ENCODE data around the gene RAB30. TPM values are rescaled to one million over a fixed set of nuclear protein-coding genes. Genes with fewer than 3 reads are reported as not detected.

RAB30 gene
- total and polyA plus RNA-seq, 5 experiments from 2014 or later: 10.7 to 35.5 (median 17.4) TPM

DNA sequence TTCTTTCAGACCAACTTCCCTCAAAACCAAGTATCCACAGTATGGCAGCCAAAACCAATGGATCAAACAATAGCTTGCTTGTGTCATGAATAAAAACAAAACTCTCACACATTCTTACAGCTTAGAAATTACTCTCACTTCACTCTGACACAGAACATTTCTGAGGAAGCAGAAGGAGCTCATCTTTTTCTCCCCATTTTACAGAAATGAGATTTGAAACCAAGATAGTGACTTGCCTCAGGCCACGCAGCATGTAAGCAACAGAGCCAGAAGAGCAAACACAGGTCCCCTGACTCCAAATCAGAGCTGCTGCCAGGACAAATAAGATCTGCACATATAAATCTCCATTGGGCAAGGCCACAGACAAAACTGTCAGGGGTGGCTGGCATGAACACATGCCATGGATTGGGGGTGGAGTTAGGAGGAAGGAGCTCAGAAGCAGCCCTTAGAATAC, 64.8 kb downstream of the RAB30 start:
- DNase-seq: no peak
- POLR2A ChIA-PET: interaction anchor here (1.9 kb wide), 1 partner anchor 10 kb away, joined by 7 read pairs; no protein-coding TSS in a partner anchor
- no peaks in the 10 kb centered on the region for H3K9me3 Mint-ChIP-seq

DNA sequence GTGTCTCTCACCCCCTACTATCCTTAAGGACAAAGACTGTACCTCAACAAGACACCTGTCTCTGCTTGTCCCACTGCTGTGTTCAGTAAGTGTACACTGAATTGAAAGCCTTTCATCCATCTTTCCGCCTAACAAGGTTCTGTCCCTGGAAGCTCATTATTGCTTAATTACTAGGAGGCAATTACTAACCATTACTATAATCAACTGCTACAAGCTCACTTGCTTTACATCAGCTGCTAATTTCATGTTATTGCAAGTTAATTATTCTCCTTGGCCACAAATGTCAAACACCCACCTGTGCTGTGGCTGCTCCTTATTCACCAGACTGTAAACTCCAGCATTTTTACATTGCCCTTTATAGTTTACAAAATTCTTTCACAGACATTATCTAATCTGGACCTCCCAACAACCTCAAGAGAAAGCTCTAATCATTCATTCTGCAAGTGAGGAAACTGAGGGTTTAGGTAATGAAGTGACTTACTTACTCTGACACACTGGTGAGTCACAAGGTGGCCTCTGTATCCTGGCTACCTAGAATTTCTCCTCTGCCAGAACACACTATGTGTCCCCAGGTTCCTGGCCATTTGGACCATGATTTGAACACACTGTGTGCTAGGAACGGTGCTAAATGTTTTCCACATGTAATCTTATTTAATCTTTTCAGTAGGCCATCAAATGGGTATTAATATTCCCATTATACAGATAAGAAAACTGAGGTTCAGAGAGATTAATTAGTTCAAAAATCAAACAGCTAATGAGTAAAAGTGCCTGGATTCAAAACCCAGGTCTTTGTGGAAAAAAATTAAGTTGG, 66.7 kb downstream of the RAB30 start:
- no peaks in the 10 kb centered on the region for H3K27me3 Mint-ChIP-seq
- POLR2A ChIA-PET: no interaction called here
- no peaks in the 10 kb centered on the region for H3K9me3 Mint-ChIP-seq
- ATAC-seq (no peak), DNase-seq (no peak)
- peak overlapping the region in 6 of 10 donors; percentile 10 to 85 (median 26) for H3K27ac Mint-ChIP-seq
- peaks cover 0 to 5% (median 0%) of the 10 kb centered on the region in 3 donors for H3K36me3 Mint-ChIP-seq
- H3K4me1 Mint-ChIP-seq: peaks cover 23 to 71% (median 56%) of the 10 kb centered on the region in 4 donors
- H3K4me3 Mint-ChIP-seq: no peak overlapping the region

More for the DNA sequence above, 64.8 kb downstream of the RAB30 start:
- H3K27me3 Mint-ChIP-seq: no peaks in the 10 kb centered on the region
- ATAC-seq: no peak
- peak overlapping the region in 3 of 10 donors; percentile 10 to 24 (median 15) for H3K4me3 Mint-ChIP-seq
- peaks cover 0 to 5% (median 0%) of the 10 kb centered on the region in 3 donors for H3K36me3 Mint-ChIP-seq
- H3K27ac Mint-ChIP-seq: peak overlapping the region in 8 of 10 donors; percentile 2 to 70 (median 48)
- peaks cover 24 to 64% (median 53%) of the 10 kb centered on the region in 4 donors for H3K4me1 Mint-ChIP-seq

DNA sequence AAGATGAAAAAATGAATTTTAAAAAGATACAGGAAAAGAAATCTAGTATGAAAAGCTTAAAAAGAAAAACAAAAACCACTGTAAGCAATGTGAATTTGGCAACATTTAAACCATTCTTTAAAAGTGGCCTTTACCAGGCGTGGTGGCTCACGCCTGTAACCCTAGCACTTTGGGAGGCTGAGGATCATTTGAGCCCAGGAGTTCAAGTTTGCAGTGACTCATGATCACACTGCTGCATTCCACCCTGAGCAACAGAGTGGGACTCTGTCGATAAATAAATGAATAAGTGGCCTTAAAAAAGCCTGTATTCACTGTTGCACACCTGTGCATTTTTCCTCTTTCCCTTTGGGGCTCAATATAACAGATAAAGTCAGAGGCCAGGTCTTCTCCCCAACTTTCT, 69.2 kb downstream of the RAB30 start:
- Mint-ChIP-seq H3K27ac (peak overlapping the region in 9 of 10 donors; percentile 60 to 90 (median 80)), H3K4me1 (peaks cover 24 to 72% (median 61%) of the 10 kb centered on the region in 4 donors), H3K9me3 (no peaks in the 10 kb centered on the region), H3K27me3 (no peaks in the 10 kb centered on the region), H3K36me3 (peaks cover 0 to 2% (median 0%) of the 10 kb centered on the region in 3 donors), H3K4me3 (peak overlapping the region in 9 of 10 donors; percentile 34 to 77 (median 54))
- no peak for ATAC-seq
- POLR2A ChIA-PET: interaction anchor here (0.5 kb wide), 1 partner anchor 93 kb away, joined by 4 read pairs; no protein-coding TSS in a partner anchor
- no peak for DNase-seq

DNA sequence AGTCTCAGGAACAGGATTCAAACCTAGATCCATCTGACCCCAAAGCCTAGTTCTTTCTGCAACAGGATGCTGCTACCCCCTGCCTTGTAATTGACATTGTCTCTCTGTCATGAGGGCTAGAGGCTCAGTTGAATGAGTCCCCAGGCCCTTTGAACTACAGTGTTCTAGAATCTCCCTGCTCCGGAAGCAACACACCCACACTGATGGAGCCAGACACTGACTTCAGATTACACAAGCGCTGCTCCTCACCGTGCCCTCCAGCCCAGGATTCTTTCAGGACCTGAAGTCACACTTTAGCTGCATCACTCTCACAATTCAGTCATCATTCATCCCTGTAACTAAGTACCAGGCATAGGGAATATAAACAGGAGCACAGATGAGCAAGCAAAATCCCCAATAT, 69.6 kb downstream of the RAB30 start:
- Mint-ChIP-seq H3K27me3 (no peaks in the 10 kb centered on the region), H3K36me3 (peaks cover 0 to 3% (median 3%) of the 10 kb centered on the region in 3 donors), H3K9me3 (no peaks in the 10 kb centered on the region), H3K27ac (peak overlapping the region; percentile 60 to 90 (median 80)), H3K4me1 (peaks cover 24 to 73% (median 59%) of the 10 kb centered on the region in 4 donors), H3K4me3 (peak overlapping the region in 9 of 10 donors; percentile 34 to 77 (median 54))
- POLR2A ChIA-PET: interaction anchor here (0.5 kb wide), 1 partner anchor 92 kb away, joined by 4 read pairs; no protein-coding TSS in a partner anchor
- ATAC-seq (peak; percentile 94 to 98), DNase-seq (peak in 7 of 10 donors; percentile 19 to 54 (median 30))

DNA sequence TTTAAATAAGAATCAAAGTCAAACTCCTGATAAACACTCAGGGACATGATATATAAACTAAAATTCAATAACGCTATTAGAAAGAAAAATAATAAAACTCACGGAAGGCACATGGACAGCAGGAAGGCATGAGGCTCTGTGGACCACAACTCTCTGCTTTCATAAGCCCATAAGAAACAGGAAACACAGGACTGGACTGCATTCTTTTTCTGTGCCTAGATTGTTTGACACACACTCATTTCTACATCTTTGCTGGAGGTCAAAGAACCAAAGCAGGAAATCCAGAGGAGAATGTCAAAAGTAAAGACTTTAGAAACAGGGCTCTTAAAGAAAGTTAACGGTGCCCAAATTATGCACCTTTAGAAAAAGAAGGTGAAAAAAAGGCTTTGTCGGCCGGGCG, 71.3 kb downstream of the RAB30 start:
- H3K4me3 Mint-ChIP-seq: no peak overlapping the region
- H3K9me3 Mint-ChIP-seq: no peaks in the 10 kb centered on the region
- ATAC-seq (no peak), DNase-seq (no peak)
- peaks cover 0 to 10% (median 10%) of the 10 kb centered on the region in 3 donors for H3K36me3 Mint-ChIP-seq
- H3K27ac Mint-ChIP-seq: peak overlapping the region in 4 of 10 donors; percentile 18 to 90 (median 50)
- POLR2A ChIA-PET: no interaction called here
- H3K27me3 Mint-ChIP-seq: no peaks in the 10 kb centered on the region
- peaks cover 19 to 70% (median 52%) of the 10 kb centered on the region in 4 donors for H3K4me1 Mint-ChIP-seq

DNA sequence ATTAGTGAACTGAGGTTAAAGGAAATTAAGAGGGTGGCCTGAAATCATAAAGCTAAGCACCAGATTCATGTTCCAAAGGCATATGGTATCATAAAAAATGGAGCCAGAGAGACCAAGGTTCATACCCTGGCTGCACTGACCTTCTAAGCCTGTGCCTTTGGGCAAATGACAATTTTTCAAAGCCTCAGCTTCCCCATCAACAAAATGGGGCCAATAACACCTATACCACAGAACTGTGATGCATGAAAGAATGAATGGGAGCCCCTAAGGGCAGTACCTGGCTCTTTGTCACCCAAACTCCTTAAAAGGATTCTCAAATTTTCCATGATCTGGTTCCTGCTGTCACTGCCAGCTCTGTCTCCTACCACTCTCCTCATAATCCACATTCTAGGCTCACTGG, 72.5 kb downstream of the RAB30 start:
- Mint-ChIP-seq H3K4me3 (no peak overlapping the region), H3K9me3 (no peaks in the 10 kb centered on the region), H3K27ac (peak overlapping the region in 4 of 10 donors; percentile 40 to 90 (median 84)), H3K27me3 (no peaks in the 10 kb centered on the region), H3K36me3 (peaks cover 0 to 13% (median 11%) of the 10 kb centered on the region in 3 donors), H3K4me1 (peaks cover 17 to 65% (median 48%) of the 10 kb centered on the region in 4 donors)
- ATAC-seq (no peak), DNase-seq (no peak)
- POLR2A ChIA-PET: interaction anchor here (0.7 to 1.3 kb wide), 5 partner anchors 11 to 158 kb away, joined by 3 to 4 read pairs (median 3); partner anchors contain the start of genes DDIAS and PCF11

DNA sequence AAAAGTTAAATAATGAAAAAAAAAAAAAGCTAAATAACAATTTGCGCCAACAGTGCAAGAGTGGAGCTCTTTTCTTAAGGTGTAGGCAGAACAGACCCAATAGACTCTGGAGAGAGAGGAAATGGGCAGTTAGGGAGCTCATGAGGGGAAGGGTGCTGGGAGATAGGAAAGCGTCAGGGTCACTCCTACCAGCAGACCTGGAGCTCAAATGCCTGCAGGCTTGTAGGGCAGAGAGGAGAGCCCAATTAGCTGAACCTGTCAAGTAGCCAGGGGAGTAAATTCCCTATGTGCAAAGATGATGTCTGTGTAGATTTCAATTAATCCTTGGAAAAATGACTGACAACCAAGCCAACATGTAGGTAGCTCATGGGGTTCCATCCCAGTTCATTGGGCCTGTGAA, 73.0 kb downstream of the RAB30 start:
- DNase-seq: no peak
- Mint-ChIP-seq H3K27me3 (no peaks in the 10 kb centered on the region), H3K9me3 (no peaks in the 10 kb centered on the region), H3K4me1 (peaks cover 19 to 69% (median 47%) of the 10 kb centered on the region in 4 donors), H3K27ac (peak overlapping the region in 3 of 10 donors; percentile 43 to 74 (median 53)), H3K4me3 (peak overlapping the region in 1 of 10 donors; percentile 10), H3K36me3 (peaks cover 0 to 19% (median 16%) of the 10 kb centered on the region in 3 donors)
- POLR2A ChIA-PET: interaction anchor here (0.7 to 1.3 kb wide), 6 partner anchors 12 to 790 kb away, joined by 3 to 4 read pairs (median 3); partner anchors contain the start of genes DDIAS and PCF11
- no peak for ATAC-seq

DNA sequence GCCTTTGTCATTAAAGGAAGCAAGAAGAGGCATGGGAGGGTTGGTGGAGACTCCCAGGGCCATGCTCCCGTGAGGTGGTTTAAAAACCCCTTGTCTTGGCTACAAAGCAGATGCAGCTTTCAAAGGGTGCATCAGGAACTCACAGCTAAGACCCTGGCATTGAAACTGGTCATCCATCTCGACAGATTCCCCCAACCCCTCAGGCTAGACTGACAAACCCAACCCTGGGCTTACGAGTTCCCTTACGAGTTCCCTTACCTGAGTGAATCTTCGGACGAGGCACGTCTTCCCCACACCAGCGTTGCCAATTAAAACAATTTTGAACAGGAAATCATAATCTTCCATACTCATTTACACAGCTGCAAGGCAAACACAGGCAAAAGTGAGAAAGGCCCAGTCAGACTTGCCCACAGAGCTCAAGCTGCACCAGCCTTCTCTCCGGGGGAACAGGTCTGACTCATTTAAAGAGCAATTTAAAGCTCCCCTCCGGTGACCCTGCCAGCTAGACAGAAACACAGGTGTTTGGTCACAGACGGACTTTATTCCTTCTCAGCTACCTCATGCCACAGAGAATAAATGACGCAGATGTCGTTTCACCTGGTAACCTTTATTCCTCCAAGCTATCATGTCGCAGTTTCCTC, 74.6 kb downstream of the RAB30 start:
- peaks cover 0 to 29% (median 20%) of the 10 kb centered on the region in 3 donors for H3K36me3 Mint-ChIP-seq
- no peak overlapping the region for H3K4me3 Mint-ChIP-seq
- H3K27ac Mint-ChIP-seq: peak overlapping the region in 3 of 10 donors; percentile 20 to 47 (median 25)

DNA sequence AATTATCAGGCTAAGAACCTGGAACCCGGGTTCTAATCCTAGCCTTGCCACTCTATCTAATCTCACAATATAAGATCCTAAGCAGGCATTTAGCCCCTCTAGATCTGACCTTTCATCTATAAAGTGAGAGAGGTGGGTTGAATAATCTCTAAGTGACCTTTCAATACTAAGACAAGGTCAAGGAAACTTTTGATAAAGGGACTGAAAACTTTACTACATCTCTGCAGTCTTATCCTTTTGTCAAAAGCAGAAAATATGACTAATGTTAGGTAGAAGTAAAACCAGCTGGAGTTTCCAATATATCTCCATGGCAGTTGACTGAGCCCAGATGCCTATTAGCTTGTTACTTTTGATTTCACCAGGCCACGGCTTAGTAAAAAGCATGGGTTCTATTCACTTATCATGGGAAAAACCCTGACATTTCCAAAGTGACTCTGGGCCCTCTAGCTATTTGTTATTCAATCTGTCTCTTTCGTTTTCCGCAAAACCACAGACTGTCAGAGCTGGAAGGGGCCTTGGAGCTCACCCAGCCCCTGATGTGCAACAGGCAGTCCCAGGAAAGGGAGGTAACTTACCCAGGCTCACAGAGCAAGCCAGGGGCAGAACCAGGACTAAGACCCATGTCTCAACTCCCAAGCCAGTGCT, 75.8 kb downstream of the RAB30 start:
- Mint-ChIP-seq H3K27me3 (no peaks in the 10 kb centered on the region), H3K4me1 (peaks cover 18 to 59% (median 36%) of the 10 kb centered on the region in 4 donors), H3K9me3 (no peaks in the 10 kb centered on the region), H3K36me3 (peaks cover 0 to 29% (median 22%) of the 10 kb centered on the region in 3 donors), H3K27ac (peak overlapping the region in 2 of 10 donors; percentile 21 to 66), H3K4me3 (no peak overlapping the region)
- POLR2A ChIA-PET: no interaction called here
- DNase-seq (no peak), ATAC-seq (no peak)

More for the DNA sequence above, 74.6 kb downstream of the RAB30 start:
- Mint-ChIP-seq H3K9me3 (no peaks in the 10 kb centered on the region), H3K27me3 (no peaks in the 10 kb centered on the region), H3K4me1 (peaks cover 19 to 64% (median 46%) of the 10 kb centered on the region in 4 donors)
- DNase-seq (no peak), ATAC-seq (no peak)
- POLR2A ChIA-PET: interaction anchor here (0.5 kb wide), 1 partner anchor 163 kb away, joined by 3 read pairs; no protein-coding TSS in a partner anchor

DNA sequence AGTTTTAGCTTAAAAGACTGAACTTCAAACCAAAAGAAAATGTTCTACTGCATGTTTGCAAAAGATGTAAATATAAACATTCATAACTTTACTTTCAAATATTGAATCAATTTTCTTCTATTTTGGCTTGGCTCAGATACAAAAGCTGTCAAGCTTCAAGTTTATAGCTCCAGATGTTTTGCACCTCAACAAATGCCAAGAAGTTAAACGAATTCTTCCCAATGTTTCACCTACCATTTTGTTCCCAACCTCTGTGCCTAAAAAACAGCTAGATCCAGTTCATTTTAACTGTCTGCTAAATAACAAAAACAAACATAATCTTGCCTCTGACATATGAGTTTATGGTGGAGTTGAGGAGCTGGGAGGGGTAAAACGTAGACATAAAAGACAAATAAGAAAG, 76.5 kb downstream of the RAB30 start:
- no peak for ATAC-seq
- Mint-ChIP-seq H3K9me3 (no peaks in the 10 kb centered on the region), H3K27me3 (no peaks in the 10 kb centered on the region), H3K4me3 (no peak overlapping the region), H3K27ac (peak overlapping the region in 2 of 10 donors; percentile 2 to 21), H3K4me1 (peaks cover 19 to 57% (median 35%) of the 10 kb centered on the region in 4 donors), H3K36me3 (peaks cover 0 to 29% (median 22%) of the 10 kb centered on the region in 3 donors)
- POLR2A ChIA-PET: no interaction called here
- no peak for DNase-seq

DNA sequence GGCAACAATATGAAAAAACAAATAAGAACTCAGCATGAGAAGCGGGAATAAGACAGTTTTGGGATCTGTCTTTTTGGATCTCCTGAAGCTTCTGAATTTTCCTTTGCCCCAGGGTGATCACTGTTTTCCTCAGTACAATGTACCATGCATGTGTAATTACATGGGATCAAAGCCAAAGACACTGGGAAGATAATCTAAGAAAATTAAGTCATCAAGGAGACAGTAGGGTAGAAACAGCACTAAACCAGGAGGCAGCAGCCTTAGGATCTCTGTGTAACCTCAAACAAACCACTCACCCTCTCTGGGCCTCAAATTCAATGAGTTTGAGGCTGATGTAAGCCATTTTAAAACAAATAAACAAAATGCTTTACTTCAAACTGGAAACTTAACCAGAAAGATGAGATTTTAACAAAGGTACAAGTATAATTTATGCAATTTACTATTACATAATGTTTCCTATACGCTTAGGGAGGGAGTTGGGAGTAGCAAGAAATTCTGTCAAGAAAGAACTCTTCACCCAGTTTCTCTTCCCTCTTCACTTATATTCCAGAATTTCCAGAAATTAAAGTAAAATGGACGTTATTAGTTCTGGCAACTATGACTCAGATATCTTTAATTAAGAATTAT, 77.0 kb downstream of the RAB30 start:
- Mint-ChIP-seq H3K4me1 (peaks cover 20 to 57% (median 35%) of the 10 kb centered on the region in 4 donors), H3K27me3 (no peaks in the 10 kb centered on the region), H3K27ac (peak overlapping the region in 4 of 10 donors; percentile 0 to 6 (median 2)), H3K36me3 (peaks cover 0 to 29% (median 22%) of the 10 kb centered on the region in 3 donors), H3K4me3 (no peak overlapping the region), H3K9me3 (no peaks in the 10 kb centered on the region)
- DNase-seq (no peak), ATAC-seq (no peak)
- POLR2A ChIA-PET: no interaction called here
